ENCODE data around the gene PDE2A. TPM values are rescaled to one million over a fixed set of nuclear protein-coding genes. Genes with fewer than 3 reads are reported as not detected.

The PDE2A gene
- total and polyA plus RNA-seq, 10 of the 15 experiments (the other 5 are each of a cell fraction or from before 2014, with no cell fraction given) = 0.06 to 0.15 (median 0.11) TPM; not detected in 6

DNA sequence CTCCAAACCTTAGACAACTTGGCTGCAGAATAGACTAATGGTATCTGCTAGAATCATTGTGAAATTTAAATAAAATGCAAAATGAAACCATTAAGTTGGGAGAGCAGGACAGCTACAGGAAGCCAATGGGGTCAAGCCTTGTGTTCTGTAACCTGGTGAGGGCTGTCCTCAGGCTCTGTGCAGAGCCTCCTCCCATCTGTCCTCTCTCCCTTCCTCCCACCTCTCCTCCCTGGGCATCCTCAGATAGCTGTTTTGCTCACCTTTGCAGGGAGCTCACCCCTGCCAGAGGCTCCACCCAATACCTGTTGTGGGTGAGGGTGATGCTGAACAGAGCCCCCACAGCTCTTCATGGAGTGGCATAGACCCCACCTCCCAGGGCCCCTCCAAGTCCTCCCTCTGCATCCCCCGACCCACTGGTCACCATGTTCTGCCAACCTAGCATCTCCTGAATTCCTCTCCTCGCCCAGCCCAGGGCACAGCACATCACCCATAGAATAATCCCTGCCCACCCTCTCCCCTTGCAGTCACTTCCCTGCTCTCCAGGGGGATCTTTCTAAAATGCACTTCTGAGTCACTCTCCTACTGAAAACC lies 100.3 kb downstream of the PDE2A start:
- intact Hi-C loops (cut with micrococcal nuclease; ENCODE audit: unreplicated experiment) = loop anchor here (1.0 kb wide), 2 partner anchors 92 to 103 kb away; no protein-coding TSS in a partner anchor
- ATAC-seq = no peak
- SMC1A ChIA-PET (ENCODE audit: uncharacterized antibody, unreplicated experiment) = interaction anchor here (0.7 to 1.9 kb wide), 3 partner anchors 18 to 103 kb away, joined by 3 to 14 read pairs (median 3); no protein-coding TSS in a partner anchor

More for the DNA sequence above, 100.3 kb downstream of the PDE2A start:
- H3K4me1 ChIP-seq (ENCODE audit: control insufficient read depth, insufficient read depth, low read length) = no peaks in the 10 kb centered on the region
- H3K9ac ChIP-seq (ENCODE audit: control insufficient read depth, insufficient read depth, low read length) = no peak overlapping the region
- FAIRE-seq (no peak), DNase-seq (ENCODE audit: low read depth, low spot score) (no peak)
- H3K4me2 ChIP-seq (ENCODE audit: control insufficient read depth, insufficient read depth) = no peak overlapping the region
- in situ Hi-C loops (cut with MboI) = loop anchor here (10.0 kb wide), 1 partner anchor 99 kb away; no protein-coding TSS in a partner anchor
- TF ChIP-seq ZNF622 (IDR thresholded peaks at IDR 0.05) = no peak
- TF ChIP-seq SP1 (IDR thresholded peaks at IDR 0.05; ENCODE audit: low read depth, low read length) = no peak
- TF ChIP-seq POLR2A (IDR thresholded peaks at IDR 0.05; ENCODE audit: low read depth, low read length) = no peak
- TF ChIP-seq, protein P1, sequence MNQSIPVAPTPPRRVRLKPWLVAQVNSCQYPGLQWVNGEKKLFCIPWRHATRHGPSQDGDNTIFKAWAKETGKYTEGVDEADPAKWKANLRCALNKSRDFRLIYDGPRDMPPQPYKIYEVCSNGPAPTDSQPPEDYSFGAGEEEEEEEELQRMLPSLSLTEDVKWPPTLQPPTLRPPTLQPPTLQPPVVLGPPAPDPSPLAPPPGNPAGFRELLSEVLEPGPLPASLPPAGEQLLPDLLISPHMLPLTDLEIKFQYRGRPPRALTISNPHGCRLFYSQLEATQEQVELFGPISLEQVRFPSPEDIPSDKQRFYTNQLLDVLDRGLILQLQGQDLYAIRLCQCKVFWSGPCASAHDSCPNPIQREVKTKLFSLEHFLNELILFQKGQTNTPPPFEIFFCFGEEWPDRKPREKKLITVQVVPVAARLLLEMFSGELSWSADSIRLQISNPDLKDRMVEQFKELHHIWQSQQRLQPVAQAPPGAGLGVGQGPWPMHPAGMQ (IDR thresholded peaks at IDR 0.05; ENCODE audit: borderline replicate concordance) = no peak
- no peak for TF ChIP-seq RAD51 (IDR thresholded peaks at IDR 0.05)
- TF ChIP-seq SMC3 (IDR thresholded peaks at IDR 0.05; ENCODE audit: borderline replicate concordance, low read length) = no peak
- TF ChIP-seq, protein P2, sequence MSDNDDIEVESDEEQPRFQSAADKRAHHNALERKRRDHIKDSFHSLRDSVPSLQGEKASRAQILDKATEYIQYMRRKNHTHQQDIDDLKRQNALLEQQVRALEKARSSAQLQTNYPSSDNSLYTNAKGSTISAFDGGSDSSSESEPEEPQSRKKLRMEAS (IDR thresholded peaks at IDR 0.05; ENCODE audit: low read depth, low read length) = no peak
- TF ChIP-seq LARP7 (IDR thresholded peaks at IDR 0.05) = no peak
- no peak for TF ChIP-seq KDM1A (IDR thresholded peaks at IDR 0.05; ENCODE audit: borderline replicate concordance)
- TF ChIP-seq, protein P3, sequence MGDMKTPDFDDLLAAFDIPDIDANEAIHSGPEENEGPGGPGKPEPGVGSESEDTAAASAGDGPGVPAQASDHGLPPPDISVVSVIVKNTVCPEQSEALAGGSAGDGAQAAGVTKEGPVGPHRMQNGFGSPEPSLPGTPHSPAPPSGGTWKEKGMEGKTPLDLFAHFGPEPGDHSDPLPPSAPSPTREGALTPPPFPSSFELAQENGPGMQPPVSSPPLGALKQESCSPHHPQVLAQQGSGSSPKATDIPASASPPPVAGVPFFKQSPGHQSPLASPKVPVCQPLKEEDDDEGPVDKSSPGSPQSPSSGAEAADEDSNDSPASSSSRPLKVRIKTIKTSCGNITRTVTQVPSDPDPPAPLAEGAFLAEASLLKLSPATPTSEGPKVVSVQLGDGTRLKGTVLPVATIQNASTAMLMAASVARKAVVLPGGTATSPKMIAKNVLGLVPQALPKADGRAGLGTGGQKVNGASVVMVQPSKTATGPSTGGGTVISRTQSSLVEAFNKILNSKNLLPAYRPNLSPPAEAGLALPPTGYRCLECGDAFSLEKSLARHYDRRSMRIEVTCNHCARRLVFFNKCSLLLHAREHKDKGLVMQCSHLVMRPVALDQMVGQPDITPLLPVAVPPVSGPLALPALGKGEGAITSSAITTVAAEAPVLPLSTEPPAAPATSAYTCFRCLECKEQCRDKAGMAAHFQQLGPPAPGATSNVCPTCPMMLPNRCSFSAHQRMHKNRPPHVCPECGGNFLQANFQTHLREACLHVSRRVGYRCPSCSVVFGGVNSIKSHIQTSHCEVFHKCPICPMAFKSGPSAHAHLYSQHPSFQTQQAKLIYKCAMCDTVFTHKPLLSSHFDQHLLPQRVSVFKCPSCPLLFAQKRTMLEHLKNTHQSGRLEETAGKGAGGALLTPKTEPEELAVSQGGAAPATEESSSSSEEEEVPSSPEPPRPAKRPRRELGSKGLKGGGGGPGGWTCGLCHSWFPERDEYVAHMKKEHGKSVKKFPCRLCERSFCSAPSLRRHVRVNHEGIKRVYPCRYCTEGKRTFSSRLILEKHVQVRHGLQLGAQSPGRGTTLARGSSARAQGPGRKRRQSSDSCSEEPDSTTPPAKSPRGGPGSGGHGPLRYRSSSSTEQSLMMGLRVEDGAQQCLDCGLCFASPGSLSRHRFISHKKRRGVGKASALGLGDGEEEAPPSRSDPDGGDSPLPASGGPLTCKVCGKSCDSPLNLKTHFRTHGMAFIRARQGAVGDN (IDR thresholded peaks at IDR 0.05) = no peak
- TF ChIP-seq, protein P4, sequence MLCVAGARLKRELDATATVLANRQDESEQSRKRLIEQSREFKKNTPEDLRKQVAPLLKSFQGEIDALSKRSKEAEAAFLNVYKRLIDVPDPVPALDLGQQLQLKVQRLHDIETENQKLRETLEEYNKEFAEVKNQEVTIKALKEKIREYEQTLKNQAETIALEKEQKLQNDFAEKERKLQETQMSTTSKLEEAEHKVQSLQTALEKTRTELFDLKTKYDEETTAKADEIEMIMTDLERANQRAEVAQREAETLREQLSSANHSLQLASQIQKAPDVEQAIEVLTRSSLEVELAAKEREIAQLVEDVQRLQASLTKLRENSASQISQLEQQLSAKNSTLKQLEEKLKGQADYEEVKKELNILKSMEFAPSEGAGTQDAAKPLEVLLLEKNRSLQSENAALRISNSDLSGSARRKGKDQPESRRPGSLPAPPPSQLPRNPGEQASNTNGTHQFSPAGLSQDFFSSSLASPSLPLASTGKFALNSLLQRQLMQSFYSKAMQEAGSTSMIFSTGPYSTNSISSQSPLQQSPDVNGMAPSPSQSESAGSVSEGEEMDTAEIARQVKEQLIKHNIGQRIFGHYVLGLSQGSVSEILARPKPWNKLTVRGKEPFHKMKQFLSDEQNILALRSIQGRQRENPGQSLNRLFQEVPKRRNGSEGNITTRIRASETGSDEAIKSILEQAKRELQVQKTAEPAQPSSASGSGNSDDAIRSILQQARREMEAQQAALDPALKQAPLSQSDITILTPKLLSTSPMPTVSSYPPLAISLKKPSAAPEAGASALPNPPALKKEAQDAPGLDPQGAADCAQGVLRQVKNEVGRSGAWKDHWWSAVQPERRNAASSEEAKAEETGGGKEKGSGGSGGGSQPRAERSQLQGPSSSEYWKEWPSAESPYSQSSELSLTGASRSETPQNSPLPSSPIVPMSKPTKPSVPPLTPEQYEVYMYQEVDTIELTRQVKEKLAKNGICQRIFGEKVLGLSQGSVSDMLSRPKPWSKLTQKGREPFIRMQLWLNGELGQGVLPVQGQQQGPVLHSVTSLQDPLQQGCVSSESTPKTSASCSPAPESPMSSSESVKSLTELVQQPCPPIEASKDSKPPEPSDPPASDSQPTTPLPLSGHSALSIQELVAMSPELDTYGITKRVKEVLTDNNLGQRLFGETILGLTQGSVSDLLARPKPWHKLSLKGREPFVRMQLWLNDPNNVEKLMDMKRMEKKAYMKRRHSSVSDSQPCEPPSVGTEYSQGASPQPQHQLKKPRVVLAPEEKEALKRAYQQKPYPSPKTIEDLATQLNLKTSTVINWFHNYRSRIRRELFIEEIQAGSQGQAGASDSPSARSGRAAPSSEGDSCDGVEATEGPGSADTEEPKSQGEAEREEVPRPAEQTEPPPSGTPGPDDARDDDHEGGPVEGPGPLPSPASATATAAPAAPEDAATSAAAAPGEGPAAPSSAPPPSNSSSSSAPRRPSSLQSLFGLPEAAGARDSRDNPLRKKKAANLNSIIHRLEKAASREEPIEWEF (IDR thresholded peaks at IDR 0.05; ENCODE audit: insufficient replicate concordance, low read depth, low read length) = no peak
- TF ChIP-seq SMARCA5 (IDR thresholded peaks at IDR 0.05) = no peak
- TF ChIP-seq HDGF (IDR thresholded peaks at IDR 0.05) = no peak
- CTCF ChIA-PET = interaction anchor here (0.6 to 3.8 kb wide), 13 partner anchors 12 to 143 kb away, joined by 3 to 46 read pairs (median 3); no protein-coding TSS in a partner anchor
- RAD21 ChIA-PET (ENCODE audit: unreplicated experiment) = interaction anchor here (1.2 to 1.6 kb wide), 2 partner anchors 92 to 102 kb away, joined by 3 to 8 read pairs; no protein-coding TSS in a partner anchor
- POLR2A ChIA-PET = no interaction called here
- H3K4me3 ChIP-seq = no peak overlapping the region
- no peaks in the 10 kb centered on the region for H3K36me3 ChIP-seq (ENCODE audit: control insufficient read depth in 2 of 2, insufficient read depth in 2 of 2, low read length in 1 of 2)
- 25% methylated on average over 2 of the region's 2 CpGs for WGBS (ENCODE audit: insufficient coverage, insufficient replicate concordance, low lambda C conversion rate, missing lambda C conversion rate)
- no peaks in the 10 kb centered on the region for H3K79me2 ChIP-seq (ENCODE audit: control insufficient read depth, insufficient read depth, low read length)
- peaks cover 2% of the 10 kb centered on the region; the same call in 1 of the 2 replicates for H4K20me1 ChIP-seq (ENCODE audit: control insufficient read depth, insufficient read depth)
- no peak overlapping the region for H3K27ac ChIP-seq (ENCODE audit: control insufficient read depth, insufficient read depth)
- H3K27me3 ChIP-seq (replicated peaks in 1 of 2; ENCODE audit: control insufficient read depth in 2 of 2, insufficient read depth in 2 of 2, low read length in 1 of 2) = peaks cover 3% of the 10 kb centered on the region in 2 experiments; a peak in 3 of 4 replicates
- no TSS peak for BruUV-seq (replicated peaks)
- no peak overlapping the region for H2AFZ ChIP-seq (ENCODE audit: control insufficient read depth, low read depth, low read length)
- no peaks in the 10 kb centered on the region for H3K9me3 ChIP-seq (replicated peaks; ENCODE audit: control insufficient read depth, insufficient read depth, low read length)
